ENCODE data around the gene MIR17HG.

The MIR17HG gene

GRCh38 chr13:91353494-91353893 is 6.0 kb downstream of the MIR17HG start:
- Histone ChIP-seq H3K36me3 (ENCODE audit: control insufficient read depth in 2 of 2, insufficient read depth in 2 of 2, low read length in 2 of 2) (peaks cover 18 to 41% of the 10 kb centered on the region in 2 donors), H3K4me1 (ENCODE audit: control insufficient read depth in 2 of 2, insufficient read depth in 2 of 2, low read length in 2 of 2) (peaks cover 3 to 14% of the 10 kb centered on the region in 2 donors)

DNA sequence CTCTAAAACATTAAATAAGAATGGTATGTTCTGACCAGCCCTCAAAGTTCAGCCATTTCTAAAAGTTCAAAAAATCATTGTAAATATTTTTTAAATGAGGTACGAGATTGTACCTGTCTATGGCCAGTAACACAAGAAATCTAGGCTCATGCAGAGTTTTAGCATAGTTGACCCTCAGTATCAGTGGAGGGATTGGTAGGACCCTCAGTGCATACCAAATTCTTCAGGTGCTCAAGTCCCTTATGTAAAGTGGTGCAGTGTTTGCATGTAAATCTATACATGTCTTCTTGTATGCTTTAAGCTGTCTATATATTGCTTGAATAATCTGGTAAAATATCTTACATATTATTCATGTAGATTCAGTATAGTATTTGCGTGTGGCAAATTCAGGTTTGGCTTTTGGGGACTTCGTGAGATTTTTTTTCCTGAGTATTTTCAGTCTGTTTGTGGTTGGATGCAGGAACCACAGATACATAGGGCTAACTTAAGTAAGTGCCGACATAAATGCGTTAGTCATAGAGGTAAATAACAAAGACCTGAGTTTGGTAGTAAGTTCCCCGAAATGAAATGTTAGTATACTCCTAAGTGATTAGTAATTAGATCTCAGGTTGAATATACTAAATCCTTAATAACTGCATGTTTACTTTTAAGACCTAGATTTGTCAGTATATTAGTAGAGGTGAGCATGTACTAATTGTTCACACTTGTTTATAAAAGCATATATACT is 7.8 kb downstream of the MIR17HG start:
- Histone ChIP-seq H3K27me3 (ENCODE audit: control insufficient read depth in 2 of 2, insufficient read depth in 2 of 2, low read length in 2 of 2) (no peaks in the 10 kb centered on the region), H3K4me3 (ENCODE audit: low read length in 2 of 2) (no peak overlapping the region), H3K9me3 (ENCODE audit: control insufficient read depth in 2 of 2, low read length in 2 of 2) (no peaks in the 10 kb centered on the region), H3K27ac (ENCODE audit: low read depth in 2 of 2, low read length in 2 of 2) (no peak overlapping the region), H3K9ac (ENCODE audit: low read depth in 1 of 2, low read length in 2 of 2) (no peak overlapping the region), H3K4me1 (ENCODE audit: control insufficient read depth in 2 of 2, insufficient read depth in 2 of 2, low read length in 2 of 2) (peaks cover 0 to 3% of the 10 kb centered on the region in 2 donors), H3K36me3 (ENCODE audit: control insufficient read depth in 2 of 2, insufficient read depth in 2 of 2, low read length in 2 of 2) (peaks cover 15 to 41% of the 10 kb centered on the region in 2 donors)

More at GRCh38 chr13:91353494-91353893, 6.0 kb downstream of the MIR17HG start:
- Histone ChIP-seq H3K9ac (ENCODE audit: low read depth in 1 of 2, low read length in 2 of 2) (no peak overlapping the region), H3K9me3 (ENCODE audit: control insufficient read depth in 2 of 2, low read length in 2 of 2) (no peaks in the 10 kb centered on the region), H3K27ac (ENCODE audit: low read depth in 2 of 2, low read length in 2 of 2) (no peak overlapping the region), H3K4me3 (ENCODE audit: low read length in 2 of 2) (no peak overlapping the region), H3K27me3 (ENCODE audit: control insufficient read depth in 2 of 2, insufficient read depth in 2 of 2, low read length in 2 of 2) (no peaks in the 10 kb centered on the region)

DNA sequence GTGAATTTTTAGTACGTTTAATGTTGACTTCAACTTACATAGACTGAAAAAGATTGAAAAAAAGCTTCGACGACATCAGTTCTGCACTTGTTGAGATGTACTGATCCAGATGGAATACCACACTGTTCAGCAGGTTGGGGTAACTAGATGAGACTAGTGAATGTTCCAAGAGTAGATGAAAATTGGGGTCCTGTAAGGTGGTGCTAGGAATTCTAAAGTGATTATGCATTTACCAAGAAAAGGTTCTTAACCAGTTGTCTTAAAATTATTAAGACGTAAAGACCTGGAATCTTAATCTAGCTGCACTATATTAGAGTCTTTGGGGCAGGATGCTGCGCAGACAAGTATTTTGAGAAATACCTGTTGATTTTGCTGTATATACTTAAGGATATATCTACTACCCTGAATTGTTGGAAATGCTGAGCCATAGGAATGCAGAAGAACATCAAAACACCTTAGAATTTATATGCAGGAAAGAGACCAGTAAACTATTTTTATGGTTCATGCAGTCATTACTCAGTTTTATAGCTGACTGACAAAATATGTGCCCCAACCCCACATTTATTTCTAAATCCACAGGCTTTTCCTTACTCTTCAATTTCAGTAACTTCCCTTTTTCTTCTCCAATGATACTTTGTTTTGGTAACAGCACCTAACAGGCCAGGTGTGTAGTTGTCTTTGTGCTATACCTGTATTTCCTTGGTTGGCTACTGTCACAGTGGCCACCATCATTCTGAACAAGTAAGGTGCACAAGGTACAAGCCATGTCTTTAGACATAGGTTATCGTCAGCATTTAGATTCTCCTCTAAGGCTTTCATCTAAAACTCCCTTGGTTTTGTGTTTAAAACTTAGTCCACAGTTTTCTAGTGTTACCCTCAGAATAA is 8.6 kb downstream of the MIR17HG start:
- no peak overlapping the region for H3K9ac ChIP-seq (ENCODE audit: low read depth in 1 of 2, low read length in 2 of 2)
- H3K9me3 ChIP-seq (ENCODE audit: control insufficient read depth in 2 of 2, low read length in 2 of 2) = no peaks in the 10 kb centered on the region
- no peak overlapping the region for H3K27ac ChIP-seq (ENCODE audit: low read depth in 2 of 2, low read length in 2 of 2)
- no peaks in the 10 kb centered on the region for H3K27me3 ChIP-seq (ENCODE audit: control insufficient read depth in 2 of 2, insufficient read depth in 2 of 2, low read length in 2 of 2)
- no peak overlapping the region for H3K4me3 ChIP-seq (ENCODE audit: low read length in 2 of 2)
- no peaks in the 10 kb centered on the region for H3K4me1 ChIP-seq (ENCODE audit: control insufficient read depth in 2 of 2, insufficient read depth in 2 of 2, low read length in 2 of 2)
- H3K36me3 ChIP-seq (ENCODE audit: control insufficient read depth in 2 of 2, insufficient read depth in 2 of 2, low read length in 2 of 2) = peaks cover 11 to 35% of the 10 kb centered on the region in 2 donors

GRCh38 chr13:91356919-91357612 is 9.6 kb downstream of the MIR17HG start:
- H3K27ac ChIP-seq (ENCODE audit: low read depth in 2 of 2, low read length in 2 of 2) = no peak overlapping the region
- no peak overlapping the region for H3K9ac ChIP-seq (ENCODE audit: low read depth in 1 of 2, low read length in 2 of 2)
- H3K9me3 ChIP-seq (ENCODE audit: control insufficient read depth in 2 of 2, low read length in 2 of 2) = no peaks in the 10 kb centered on the region
- no peak overlapping the region for H3K4me3 ChIP-seq (ENCODE audit: low read length in 2 of 2)
- H3K27me3 ChIP-seq (ENCODE audit: control insufficient read depth in 2 of 2, insufficient read depth in 2 of 2, low read length in 2 of 2) = no peaks in the 10 kb centered on the region
- peaks cover 4 to 29% of the 10 kb centered on the region in 2 donors for H3K36me3 ChIP-seq (ENCODE audit: control insufficient read depth in 2 of 2, insufficient read depth in 2 of 2, low read length in 2 of 2)
- no peaks in the 10 kb centered on the region for H3K4me1 ChIP-seq (ENCODE audit: control insufficient read depth in 2 of 2, insufficient read depth in 2 of 2, low read length in 2 of 2)

DNA sequence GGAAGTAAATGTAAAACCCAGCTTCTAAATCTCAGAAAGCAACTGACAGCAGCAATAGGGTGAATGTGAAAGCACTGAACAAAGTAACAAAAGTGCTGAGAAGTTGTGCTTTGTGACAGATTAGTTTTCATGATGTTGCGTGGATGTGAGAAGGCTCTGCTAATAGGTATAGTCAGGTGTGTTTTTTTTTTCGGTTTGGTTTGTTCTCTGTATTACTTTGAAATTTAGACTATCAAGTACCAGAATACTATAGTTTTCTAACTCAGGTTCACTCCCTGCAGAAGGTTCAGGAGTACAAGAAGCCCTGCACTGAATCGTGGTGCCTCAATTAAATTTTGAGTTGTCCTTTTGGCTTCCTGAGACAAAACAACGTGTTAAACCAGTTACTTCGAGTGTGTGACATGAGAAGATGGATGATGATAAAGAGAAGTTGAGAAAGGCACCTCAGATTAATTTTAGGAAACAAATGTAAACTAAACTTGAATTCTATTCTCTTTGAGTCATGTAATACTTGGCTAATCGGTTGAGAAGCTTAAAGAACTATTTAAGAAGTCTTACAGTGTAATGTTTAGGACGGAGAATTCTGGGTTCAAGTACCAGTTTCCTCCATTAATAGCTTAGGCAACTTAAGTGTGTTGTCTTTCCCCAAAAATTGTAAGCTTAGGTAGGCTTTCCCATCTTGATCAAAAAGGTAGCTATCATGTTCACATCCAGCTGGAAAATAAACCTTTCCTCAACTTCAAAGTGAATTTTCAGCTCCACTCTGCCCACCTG is 10.3 kb downstream of the MIR17HG start:
- no peaks in the 10 kb centered on the region for H3K9me3 ChIP-seq (ENCODE audit: control insufficient read depth in 2 of 2, low read length in 2 of 2)
- H3K36me3 ChIP-seq (ENCODE audit: control insufficient read depth in 2 of 2, insufficient read depth in 2 of 2, low read length in 2 of 2) = peaks cover 3 to 29% of the 10 kb centered on the region in 2 donors
- no peaks in the 10 kb centered on the region for H3K4me1 ChIP-seq (ENCODE audit: control insufficient read depth in 2 of 2, insufficient read depth in 2 of 2, low read length in 2 of 2)
- H3K27ac ChIP-seq (ENCODE audit: low read depth in 2 of 2, low read length in 2 of 2) = no peak overlapping the region
- no peak overlapping the region for H3K9ac ChIP-seq (ENCODE audit: low read depth in 1 of 2, low read length in 2 of 2)
- no peaks in the 10 kb centered on the region for H3K27me3 ChIP-seq (ENCODE audit: control insufficient read depth in 2 of 2, insufficient read depth in 2 of 2, low read length in 2 of 2)
- H3K4me3 ChIP-seq (ENCODE audit: low read length in 2 of 2) = no peak overlapping the region

GRCh38 chr13:91358387-91358782 is 10.9 kb downstream of the MIR17HG start:
- Histone ChIP-seq H3K4me3 (ENCODE audit: low read length in 2 of 2) (no peak overlapping the region), H3K9me3 (ENCODE audit: control insufficient read depth in 2 of 2, low read length in 2 of 2) (no peaks in the 10 kb centered on the region), H3K27ac (ENCODE audit: low read depth in 2 of 2, low read length in 2 of 2) (no peak overlapping the region), H3K4me1 (ENCODE audit: control insufficient read depth in 2 of 2, insufficient read depth in 2 of 2, low read length in 2 of 2) (no peaks in the 10 kb centered on the region), H3K36me3 (ENCODE audit: control insufficient read depth in 2 of 2, insufficient read depth in 2 of 2, low read length in 2 of 2) (peaks cover 3 to 26% of the 10 kb centered on the region in 2 donors), H3K27me3 (ENCODE audit: control insufficient read depth in 2 of 2, insufficient read depth in 2 of 2, low read length in 2 of 2) (no peaks in the 10 kb centered on the region), H3K9ac (ENCODE audit: low read depth in 1 of 2, low read length in 2 of 2) (no peak overlapping the region)

DNA sequence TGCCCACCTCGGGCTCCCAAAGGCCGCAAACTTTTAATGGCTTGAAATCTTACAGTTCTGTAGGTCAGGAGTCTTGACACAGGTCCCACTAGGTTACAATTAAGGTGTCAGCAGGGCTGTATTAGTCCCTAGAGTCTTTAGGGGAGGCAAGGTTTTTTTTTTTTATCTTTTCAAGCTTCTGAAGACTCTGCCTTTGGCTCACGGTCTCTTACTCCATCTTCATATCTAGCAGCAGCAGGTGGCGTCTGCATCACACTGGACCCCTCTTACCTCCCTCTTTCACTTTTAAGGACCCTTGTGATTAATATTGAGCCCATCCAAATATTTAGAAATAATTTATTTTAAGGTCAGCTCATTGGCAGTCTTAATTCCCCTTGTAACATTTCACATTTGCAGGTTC is 11.6 kb downstream of the MIR17HG start:
- Histone ChIP-seq H3K4me3 (ENCODE audit: low read length in 2 of 2) (no peak overlapping the region), H3K9ac (ENCODE audit: low read depth in 1 of 2, low read length in 2 of 2) (no peak overlapping the region), H3K27me3 (ENCODE audit: control insufficient read depth in 2 of 2, insufficient read depth in 2 of 2, low read length in 2 of 2) (no peaks in the 10 kb centered on the region), H3K4me1 (ENCODE audit: control insufficient read depth in 2 of 2, insufficient read depth in 2 of 2, low read length in 2 of 2) (no peaks in the 10 kb centered on the region), H3K9me3 (ENCODE audit: control insufficient read depth in 2 of 2, low read length in 2 of 2) (no peaks in the 10 kb centered on the region), H3K27ac (ENCODE audit: low read depth in 2 of 2, low read length in 2 of 2) (no peak overlapping the region), H3K36me3 (ENCODE audit: control insufficient read depth in 2 of 2, insufficient read depth in 2 of 2, low read length in 2 of 2) (peaks cover 0 to 20% of the 10 kb centered on the region in 2 donors)

DNA sequence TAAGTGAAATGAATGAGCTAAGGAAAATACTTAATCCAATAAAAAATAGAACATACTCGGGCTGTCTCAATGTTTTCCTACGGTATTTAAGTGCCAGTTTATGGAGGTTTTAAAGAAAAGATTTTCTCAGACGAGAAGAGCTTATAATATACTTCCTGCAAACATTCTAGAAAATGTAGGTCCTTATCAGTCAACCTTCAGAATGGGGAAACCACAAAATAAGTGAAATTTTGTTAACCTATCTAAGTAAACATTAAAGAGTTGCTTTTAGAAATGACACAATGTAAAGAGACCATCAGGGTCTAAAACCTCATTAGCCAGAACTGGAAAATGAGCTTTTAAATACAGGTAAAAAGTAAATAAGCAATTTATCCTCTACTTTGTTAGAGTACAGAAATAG is 12.1 kb downstream of the MIR17HG start:
- H3K4me3 ChIP-seq (ENCODE audit: low read length in 2 of 2) = no peak overlapping the region
- H3K9ac ChIP-seq (ENCODE audit: low read depth in 1 of 2, low read length in 2 of 2) = no peak overlapping the region
- H3K27ac ChIP-seq (ENCODE audit: low read depth in 2 of 2, low read length in 2 of 2) = no peak overlapping the region
- H3K27me3 ChIP-seq (ENCODE audit: control insufficient read depth in 2 of 2, insufficient read depth in 2 of 2, low read length in 2 of 2) = no peaks in the 10 kb centered on the region
- no peaks in the 10 kb centered on the region for H3K9me3 ChIP-seq (ENCODE audit: control insufficient read depth in 2 of 2, low read length in 2 of 2)
- peaks cover 0 to 18% of the 10 kb centered on the region in 2 donors for H3K36me3 ChIP-seq (ENCODE audit: control insufficient read depth in 2 of 2, insufficient read depth in 2 of 2, low read length in 2 of 2)
- no peaks in the 10 kb centered on the region for H3K4me1 ChIP-seq (ENCODE audit: control insufficient read depth in 2 of 2, insufficient read depth in 2 of 2, low read length in 2 of 2)

GRCh38 chr13:91360246-91360751 is 12.8 kb downstream of the MIR17HG start:
- Histone ChIP-seq H3K27ac (ENCODE audit: low read depth in 2 of 2, low read length in 2 of 2) (no peak overlapping the region), H3K27me3 (ENCODE audit: control insufficient read depth in 2 of 2, insufficient read depth in 2 of 2, low read length in 2 of 2) (no peaks in the 10 kb centered on the region), H3K9me3 (ENCODE audit: control insufficient read depth in 2 of 2, low read length in 2 of 2) (no peaks in the 10 kb centered on the region), H3K9ac (ENCODE audit: low read depth in 1 of 2, low read length in 2 of 2) (no peak overlapping the region), H3K4me1 (ENCODE audit: control insufficient read depth in 2 of 2, insufficient read depth in 2 of 2, low read length in 2 of 2) (no peaks in the 10 kb centered on the region), H3K4me3 (ENCODE audit: low read length in 2 of 2) (no peak overlapping the region), H3K36me3 (ENCODE audit: control insufficient read depth in 2 of 2, insufficient read depth in 2 of 2, low read length in 2 of 2) (peaks cover 0 to 15% of the 10 kb centered on the region in 2 donors)
